GM11168 (cell line): ENCODE data around the gene F2R.
"Not testable (repeated sequence)": the region's sequence is repeated elsewhere in the genome, so short reads cannot be mapped to it uniquely, and the experiment has no call there.

Experiments
- in situ Hi-C: fragments of 300-500 bp; cut with MboI; formaldehyde crosslinking; loops from one replicate; pipeline ENCODE4 v1.12.0; 2022; ENCODE audit warnings: low sequenced_read_pairs; ENCODE audit not compliant: unreplicated experiment

F2R gene

DNA sequence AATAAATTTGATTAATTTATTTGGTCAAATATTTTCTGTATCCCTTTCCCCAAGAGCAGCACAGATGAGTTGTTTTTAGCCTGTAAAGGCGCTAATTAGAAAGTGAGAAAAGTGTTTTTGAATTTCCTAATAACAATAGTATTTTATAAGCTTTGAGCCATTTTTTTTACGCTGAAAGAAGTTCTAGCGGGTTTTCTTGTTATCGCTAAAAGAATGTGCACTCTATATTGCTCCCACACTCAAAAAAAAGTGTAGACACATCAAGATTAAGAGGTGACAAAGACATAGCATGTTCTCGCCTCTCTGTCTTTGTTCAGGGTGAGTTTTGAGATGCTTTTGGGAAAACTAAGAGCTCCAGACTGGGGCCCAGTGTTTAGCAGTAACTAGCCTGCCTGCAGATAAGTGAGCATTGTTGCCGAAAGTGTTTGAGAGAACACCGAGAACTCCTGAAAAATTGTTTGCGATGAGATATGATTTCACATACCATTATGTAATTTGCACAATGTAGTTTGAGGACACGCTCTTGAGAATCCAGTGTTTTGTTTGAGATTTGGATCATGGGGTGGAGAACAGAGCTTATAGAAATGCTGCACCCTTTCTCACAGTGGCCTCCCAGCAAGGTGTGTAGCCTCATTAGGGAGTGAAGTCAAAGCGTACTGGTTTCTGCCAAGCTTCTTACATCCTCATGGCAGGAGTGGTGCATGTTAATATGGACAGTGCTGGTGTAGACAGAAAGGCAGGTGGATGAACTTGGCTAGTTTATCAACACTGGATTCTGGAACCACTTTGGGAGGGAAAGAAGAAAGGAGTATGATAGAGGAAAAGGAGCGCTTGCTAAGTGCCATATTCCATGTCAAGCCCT is 1.5 kb downstream of the F2R start:
- in situ Hi-C loops, result loop anchor here (5.0 kb wide), 1 partner anchor 60 kb away; no protein-coding TSS in a partner anchor

DNA sequence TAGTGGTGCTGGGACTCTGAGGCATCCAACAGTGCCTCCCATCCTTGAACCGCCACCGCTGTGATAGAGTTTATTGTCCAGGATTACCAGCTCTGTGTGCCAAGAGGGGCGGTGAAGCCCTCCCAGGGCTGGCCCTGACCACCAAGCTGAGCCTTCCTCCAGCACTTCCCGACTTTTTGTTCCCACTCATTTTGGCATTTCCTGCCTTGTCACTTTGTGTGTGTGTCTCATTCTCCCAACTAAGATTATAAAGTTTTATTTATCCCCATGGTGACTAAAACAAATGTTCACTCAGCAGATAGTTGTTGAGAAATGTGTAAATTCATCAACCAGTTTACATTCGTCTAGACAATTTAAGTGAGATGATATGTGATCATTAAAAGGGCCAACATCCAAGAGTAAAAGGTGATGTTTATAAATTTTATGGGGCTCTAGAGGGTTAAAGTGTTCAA is 2.5 kb downstream of the F2R start:
- in situ Hi-C loops, result loop anchor here (5.0 kb wide), 1 partner anchor 59 kb away; no protein-coding TSS in a partner anchor

DNA sequence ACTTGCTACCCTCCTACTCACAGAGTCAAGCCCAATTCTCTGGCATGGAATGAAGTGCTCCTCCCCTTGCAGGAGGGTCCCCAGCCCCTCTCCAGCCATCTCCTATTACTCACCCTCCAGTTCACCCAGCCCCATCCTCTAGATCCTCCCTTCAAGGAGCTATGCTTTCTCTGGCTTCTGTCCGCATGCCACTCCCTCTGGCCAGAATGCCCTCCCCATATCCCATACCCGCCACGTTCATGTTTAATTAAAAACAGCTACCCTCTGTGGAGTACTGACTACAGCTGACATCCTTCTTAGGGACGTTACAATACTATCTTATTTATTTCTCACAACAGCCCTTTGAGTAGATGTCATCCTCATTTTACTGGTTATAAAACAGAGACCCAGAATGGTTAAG is 3.0 kb downstream of the F2R start:
- in situ Hi-C loops, result loop anchor here (5.0 kb wide), 1 partner anchor 58 kb away; no protein-coding TSS in a partner anchor

DNA sequence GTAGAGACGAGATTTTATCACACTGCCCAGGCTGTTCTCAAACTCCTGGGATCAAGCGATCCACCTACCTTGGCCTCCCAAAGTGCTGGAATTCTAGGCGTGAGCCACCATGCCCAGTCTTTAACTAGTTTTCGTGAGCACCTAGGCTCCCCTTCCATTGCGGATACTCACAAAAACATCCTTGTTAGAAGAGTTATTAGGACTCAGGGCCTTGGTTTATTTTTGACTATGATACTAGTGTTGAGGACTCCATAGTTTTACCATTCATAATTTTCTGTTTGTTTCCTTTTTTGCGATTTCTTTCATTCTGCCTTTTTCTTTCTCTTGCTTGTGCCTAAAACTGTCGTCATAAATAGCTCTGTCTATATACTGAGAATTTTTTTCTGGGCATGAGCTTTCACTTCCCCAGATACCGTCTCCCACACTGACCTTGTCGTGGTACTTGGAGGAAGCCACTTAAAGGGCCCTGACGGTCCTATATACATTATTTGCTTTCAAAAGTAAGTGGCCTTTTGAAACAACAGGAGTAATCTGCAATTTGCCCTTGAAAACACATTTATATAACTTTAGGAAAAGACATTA is 5.2 kb downstream of the F2R start:
- in situ Hi-C loops, result no loop called here

DNA sequence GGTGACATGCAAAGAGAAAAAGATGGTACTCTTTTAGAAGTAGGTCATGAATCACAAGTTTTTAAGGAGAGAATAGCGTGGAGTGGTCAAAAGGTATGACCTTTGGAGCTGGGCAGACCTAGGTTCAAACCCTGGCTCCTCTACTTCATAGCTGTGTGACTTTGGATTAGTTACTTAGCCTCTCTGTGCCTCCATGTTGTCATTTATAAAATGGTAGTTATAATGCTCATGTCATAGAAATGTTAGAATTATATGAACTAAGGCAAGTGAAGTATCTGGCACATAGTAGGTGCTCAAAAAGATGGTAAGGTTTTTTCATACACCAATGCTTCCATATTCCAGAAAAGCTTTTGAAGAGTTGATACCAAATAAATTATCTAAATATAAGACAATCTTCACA is 7.3 kb downstream of the F2R start:
- in situ Hi-C loops, result no loop called here

DNA sequence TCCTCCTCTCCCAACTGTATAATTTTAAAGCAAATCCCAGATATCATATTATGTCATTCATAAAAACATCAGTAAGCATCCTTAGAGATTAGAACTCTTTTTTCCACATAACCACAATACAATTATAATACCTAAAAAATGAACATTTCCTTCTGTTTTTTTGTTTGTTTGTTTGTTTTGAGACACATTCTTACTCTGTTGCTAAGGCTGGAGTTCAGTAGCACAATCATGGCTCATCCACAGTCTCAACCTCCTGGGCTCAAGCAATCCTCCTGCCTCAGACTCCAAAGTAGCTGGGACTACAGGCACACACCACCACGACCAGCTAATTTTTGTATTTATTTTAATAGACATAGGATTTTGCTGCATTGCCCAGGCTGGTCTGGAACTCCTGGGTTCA is 8.0 kb downstream of the F2R start:
- in situ Hi-C loops, result no loop called here

DNA sequence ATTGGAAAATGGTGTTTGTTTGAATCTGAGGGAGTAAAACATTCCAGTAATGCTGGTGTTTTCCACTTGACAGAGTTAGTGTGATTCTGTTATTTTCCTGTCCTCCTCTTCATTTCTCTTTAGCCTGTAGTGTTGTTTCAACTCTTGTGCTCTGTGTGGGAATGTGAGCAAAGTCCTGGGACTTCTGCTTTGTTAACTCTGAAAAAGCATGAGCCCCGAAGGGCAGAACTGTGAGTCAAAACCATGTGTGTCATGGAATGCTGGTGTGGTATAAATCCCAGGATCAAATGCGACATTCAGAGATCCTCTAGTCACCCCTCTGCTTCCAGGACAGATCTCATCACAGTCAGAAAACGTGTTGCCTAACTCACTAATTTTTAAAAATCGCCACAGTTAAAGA is 8.9 kb downstream of the F2R start:
- in situ Hi-C loops, result no loop called here

DNA sequence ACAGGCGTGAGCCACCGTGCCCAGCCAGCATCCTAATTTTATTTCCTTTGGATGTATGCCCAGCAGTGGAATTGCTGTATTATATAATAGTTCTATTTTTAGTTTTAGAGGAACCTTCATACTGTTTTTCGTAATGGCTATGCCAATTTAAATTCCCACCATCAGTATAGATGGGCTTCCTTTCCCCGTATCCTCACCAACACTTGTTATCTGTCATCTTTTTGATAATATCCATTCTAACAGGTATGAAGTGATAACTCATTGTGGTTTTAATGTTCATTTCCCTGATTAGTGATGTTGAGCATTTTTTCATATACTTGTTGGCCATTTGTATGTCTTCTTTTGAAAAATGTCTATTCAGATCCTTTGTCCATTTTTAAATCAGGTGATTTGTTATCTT is 13.0 kb downstream of the F2R start:
- in situ Hi-C loops, result no loop called here

DNA sequence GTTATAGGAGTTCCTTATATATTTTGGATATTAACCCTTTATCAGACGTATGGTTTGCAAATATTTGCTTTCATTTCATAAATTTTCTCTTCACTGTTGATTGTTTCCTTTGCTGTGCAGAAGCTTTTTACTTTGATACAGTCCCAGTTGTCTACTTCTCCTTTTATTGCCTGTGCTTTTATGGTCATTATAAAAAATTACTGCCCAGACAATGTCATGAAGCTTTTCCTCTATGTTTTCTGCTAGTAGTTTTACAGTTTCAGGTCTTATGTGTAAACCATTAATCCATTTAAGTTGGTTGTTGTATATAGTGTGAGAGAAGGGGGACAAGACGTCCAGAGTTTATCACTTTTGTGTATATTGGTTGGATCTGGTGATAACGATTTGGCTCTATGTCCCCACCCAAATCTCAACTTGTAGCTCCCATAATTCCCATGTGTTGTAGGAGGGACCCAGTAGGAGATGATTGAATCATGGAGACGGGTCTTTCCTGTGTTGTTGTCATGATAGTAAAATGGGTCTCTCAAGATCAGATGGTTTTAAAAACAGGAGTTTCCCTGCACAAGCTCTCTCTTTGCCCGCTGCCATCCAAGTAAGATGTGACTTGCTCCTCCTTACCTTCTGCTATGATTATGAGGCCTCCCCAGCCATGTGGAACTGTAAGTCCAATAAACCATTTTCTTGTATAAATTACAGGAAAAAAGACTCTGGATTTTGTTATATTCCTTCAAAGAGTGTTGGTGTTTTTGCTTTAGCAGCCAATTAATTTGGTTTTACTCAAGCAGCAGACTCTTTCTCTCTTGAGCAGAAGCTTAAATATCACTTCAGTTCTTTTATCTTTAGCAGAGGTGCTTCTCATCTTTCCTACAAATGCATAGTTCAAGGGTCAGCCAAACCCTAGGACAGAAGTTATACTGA is 13.7 kb downstream of the F2R start:
- in situ Hi-C loops, result no loop called here

DNA sequence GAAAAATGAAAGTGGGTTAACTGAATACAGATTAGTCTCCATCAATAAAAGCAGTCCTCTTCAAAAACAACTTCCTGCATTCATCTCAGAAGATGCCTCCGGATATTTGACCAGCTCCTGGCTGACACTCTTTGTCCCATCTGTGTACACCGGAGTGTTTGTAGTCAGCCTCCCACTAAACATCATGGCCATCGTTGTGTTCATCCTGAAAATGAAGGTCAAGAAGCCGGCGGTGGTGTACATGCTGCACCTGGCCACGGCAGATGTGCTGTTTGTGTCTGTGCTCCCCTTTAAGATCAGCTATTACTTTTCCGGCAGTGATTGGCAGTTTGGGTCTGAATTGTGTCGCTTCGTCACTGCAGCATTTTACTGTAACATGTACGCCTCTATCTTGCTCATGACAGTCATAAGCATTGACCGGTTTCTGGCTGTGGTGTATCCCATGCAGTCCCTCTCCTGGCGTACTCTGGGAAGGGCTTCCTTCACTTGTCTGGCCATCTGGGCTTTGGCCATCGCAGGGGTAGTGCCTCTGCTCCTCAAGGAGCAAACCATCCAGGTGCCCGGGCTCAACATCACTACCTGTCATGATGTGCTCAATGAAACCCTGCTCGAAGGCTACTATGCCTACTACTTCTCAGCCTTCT is 16.6 kb downstream of the F2R start:
- in situ Hi-C loops, result no loop called here

DNA sequence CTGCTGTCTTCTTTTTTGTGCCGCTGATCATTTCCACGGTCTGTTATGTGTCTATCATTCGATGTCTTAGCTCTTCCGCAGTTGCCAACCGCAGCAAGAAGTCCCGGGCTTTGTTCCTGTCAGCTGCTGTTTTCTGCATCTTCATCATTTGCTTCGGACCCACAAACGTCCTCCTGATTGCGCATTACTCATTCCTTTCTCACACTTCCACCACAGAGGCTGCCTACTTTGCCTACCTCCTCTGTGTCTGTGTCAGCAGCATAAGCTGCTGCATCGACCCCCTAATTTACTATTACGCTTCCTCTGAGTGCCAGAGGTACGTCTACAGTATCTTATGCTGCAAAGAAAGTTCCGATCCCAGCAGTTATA is 17.1 kb downstream of the F2R start:
- in situ Hi-C loops, result no loop called here

DNA sequence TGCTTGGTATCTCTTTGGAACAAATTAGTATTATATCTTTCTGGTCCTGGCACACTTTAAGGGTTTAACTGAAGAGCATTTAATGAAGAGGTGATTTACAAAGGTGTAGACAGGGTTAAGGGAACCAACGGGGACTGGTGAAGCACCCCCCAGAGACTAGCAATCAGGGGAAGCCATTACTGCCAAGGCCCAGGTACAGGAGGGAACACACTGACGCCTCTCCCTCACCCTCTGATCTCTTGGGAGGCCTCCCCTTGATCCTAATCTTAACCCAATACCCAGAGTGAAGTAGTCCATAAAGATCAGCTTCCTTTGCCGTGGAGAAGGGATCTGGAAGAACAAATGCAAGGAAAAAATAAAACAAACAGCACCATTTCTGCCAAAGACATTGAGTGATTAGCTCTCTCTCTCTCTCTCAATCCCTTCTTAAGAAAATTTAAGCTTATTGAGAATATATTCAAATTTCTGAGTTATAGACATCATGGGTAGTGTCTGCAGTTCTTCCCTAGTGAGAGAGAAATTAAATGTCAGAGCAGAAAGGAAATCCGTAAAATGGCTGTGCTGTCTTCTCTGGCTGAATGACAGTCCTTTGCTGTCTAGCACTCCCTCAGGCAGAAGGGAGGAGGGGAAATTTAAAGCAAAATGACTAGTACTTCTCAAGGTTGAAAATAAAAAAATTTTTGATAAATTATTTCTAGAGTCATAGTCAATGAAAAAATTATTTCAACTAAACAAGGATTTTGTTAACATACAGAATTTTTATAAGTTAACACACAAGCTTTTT is 20.0 kb downstream of the F2R start:
- in situ Hi-C loops, result no loop called here

DNA sequence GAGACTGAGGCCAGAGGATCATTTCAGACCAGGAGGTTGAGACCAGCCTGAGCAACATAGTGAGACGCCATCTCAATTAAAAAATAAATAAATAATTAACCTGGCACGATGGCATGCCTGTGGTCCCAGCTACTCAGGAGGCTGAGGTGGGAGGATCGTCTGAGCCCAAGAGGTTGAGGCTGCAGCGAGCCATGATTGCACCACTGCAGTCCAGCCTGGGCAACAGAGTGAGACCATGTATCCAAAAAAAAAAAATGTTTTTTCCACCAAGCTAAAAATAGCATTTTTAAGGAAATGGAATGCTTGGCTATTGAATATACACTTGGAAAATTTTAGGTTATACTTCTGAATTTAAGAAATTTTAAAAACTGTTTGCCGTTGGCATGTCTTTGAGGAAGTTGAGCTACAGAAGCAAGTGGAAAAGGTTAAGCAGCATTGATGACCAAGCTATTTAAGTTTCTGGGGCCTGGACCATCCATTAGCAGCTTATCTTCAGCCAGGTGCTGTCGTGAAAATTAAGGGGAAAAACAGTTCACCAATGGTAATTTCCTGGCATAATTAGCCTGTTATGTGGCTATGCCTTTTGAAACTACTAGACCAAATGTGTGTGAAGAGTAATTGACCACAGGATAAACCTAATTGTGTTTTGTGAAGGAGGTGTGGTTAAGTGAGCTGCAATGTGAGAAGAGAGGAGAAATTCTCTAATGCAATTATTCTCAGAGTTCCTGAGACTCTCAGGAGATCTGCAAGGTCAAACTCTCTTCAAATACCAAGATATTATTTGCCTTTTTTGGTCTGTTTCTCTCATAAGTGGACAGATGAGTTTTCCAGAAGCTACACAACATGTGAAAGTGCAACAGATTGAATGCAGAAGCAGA is 21.0 kb downstream of the F2R start:
- in situ Hi-C loops, result no loop called here

DNA sequence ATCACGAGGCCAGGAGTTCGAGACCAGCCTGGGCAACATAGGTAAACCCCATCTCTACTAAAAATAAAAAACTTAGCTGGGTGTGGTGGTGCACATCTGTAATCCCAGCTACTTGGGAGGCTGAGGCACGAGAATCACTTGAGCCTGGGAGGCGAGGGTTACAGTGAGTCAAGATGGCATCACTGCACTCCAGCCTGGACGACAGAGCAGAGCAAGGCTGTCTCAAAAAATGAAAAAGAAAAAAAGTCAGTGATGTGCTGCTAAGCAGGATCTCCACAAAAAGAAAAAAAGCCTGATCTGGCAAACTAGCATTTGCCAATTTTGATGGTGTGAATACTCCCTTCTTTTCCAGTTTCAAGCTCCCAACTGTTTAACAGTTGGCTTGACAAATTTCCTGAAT is 21.9 kb downstream of the F2R start:
- in situ Hi-C loops, result no loop called here

DNA sequence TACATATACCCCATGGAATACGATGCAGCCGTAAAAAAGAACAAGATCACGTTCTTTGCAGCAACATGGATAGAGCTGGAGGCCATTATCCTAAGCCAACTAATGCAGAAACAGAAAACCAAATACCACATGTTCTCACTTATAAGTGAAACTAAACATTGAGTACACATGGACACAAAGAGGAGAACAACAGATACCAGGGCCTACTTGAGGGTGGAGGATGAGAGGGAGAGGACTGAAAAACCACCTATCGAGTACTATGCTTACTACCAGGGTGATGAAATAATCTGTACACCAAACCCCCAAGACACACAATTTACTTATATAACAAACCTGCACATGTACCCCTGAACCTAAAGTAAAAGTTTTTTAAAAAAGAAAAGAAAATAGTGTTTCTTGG is 25.6 kb downstream of the F2R start:
- in situ Hi-C loops, result not testable (repeated sequence)

DNA sequence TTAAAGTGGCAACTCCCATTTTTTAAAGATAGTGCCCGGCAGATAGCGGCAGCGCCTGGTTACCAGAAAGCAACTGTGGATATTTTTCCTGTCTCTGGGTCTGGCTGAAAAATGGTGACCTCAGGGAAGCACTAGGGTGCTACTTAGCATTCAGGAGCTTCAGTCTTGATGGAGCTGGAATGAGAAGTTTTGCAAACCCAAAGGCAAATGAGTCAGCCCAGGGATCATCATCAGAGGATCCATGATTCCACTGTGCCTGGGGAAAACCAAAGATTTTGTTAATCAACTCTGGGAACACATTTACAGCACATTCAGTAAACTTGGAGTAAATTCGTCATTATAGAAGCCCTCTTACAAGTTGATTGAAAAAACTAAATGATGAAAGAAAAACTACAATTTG is 26.7 kb downstream of the F2R start:
- in situ Hi-C loops, result no loop called here

DNA sequence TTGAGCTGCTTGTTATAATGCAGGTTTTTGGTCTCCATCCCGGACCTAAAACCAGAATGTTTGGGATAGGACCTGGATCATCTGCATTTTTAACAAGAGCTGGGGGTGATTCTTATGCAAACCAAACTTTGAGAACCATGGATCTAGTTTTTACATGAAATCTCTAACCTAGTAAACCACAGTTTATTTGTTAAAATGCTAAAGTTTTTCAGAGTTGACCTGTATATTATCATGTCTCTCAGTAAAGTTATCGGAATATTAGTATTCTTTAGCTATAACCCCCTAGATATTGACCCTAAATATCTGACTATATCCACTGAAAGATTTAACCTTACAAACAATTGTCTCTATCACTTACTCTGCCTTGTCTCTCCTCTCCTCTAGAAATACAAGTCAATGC is 28.7 kb downstream of the F2R start:
- in situ Hi-C loops, result no loop called here

DNA sequence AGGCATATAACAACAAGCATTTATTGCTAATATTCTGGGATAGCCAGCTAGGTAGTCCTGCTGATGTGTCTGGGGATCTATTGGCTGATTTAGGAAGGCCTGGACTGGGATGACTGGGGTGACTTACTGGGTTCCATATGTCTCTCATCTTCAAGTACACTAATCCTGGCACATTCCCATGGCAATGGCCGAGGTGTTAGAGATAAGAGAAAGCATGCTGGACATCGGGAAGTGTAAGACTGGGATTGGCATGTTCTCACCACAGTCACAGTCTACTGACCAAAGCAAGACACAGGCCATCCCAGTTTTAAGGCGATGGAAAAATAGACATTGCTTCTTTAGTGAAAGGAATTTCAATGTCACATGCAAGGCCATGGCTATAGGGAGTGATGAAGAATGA is 29.7 kb downstream of the F2R start:
- in situ Hi-C loops, result no loop called here

DNA sequence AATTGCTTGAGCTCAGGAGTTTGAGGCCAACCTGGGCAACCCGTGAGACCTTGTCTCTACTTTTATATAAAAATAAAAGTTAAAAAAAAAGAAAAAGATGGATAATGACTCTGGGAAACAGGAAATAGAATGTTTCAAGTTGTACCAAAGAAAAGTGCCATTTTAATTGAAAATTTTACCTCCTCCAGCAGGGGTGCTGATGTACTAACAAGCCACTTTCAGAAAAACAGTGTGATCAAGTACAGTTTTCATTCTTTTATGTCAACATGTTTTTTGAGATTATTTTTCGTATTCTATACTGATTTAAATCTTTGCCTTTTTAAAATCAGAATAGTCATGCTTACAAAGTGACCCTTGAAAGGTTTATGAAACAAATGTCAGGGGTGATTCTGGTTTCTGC is 30.8 kb downstream of the F2R start:
- in situ Hi-C loops, result no loop called here
